Activated CD8-positive, alpha-beta T cell treated with anti-CD3 and anti-CD28 coated beads for 36 hours (primary cell): ENCODE measurements around the gene INPP5D. TPM values are rescaled to one million over a fixed set of nuclear protein-coding genes. Genes with fewer than 3 reads are reported as not detected.

Experiments used
- ATAC-seq: fragments of 200-7000 bp; cut with Tn5 transposase; one replicate; pipeline ENCODE4 v1.10.0; 2021; ENCODE audit warnings: mild to moderate bottlenecking, moderate library complexity
- CTCF ChIA-PET: fragments of 350-600 bp; sonication (Branson Sonifier 250); formaldehyde crosslinking; loops from one replicate; lab custom pipeline; 2021; ENCODE audit warnings: antibody characterized with exemption; lab: Charles Lee
- POLR2A ChIA-PET: fragments of 350-600 bp; sonication (Branson Sonifier 250); formaldehyde crosslinking; loops from one replicate; lab custom pipeline; 2021; ENCODE audit warnings: antibody characterized with exemption; lab: Charles Lee
- DNase-seq: peaks from one replicate; pipeline ENCODE4 v3.0.0-alpha.2; 2020
- H3K27ac Mint-ChIP-seq: one replicate; pipeline ENCODE4 v1.8.0; 2021; ENCODE audit warnings: mild to moderate bottlenecking, mixed read lengths
- H3K27me3 Mint-ChIP-seq: one replicate; pipeline ENCODE4 v1.8.0; 2021; ENCODE audit warnings: mixed read lengths
- H3K36me3 Mint-ChIP-seq: one replicate; pipeline ENCODE4 v1.8.0; 2021; ENCODE audit warnings: low read depth, mixed read lengths
- H3K4me1 Mint-ChIP-seq: one replicate; pipeline ENCODE4 v1.8.0; 2021; ENCODE audit warnings: low read depth, mixed read lengths
- H3K4me3 Mint-ChIP-seq: one replicate; pipeline ENCODE4 v1.8.0; 2021; ENCODE audit warnings: mild to moderate bottlenecking, moderate library complexity, mixed read lengths
- H3K9me3 Mint-ChIP-seq: one replicate; pipeline ENCODE4 v1.8.0; 2021; ENCODE audit warnings: mixed read lengths
- CTCF ChIP-seq: fragments of 200-600 bp; IDR thresholded peaks from one replicate; pipeline ENCODE4 v1.8.0; 2022; ENCODE audit warnings: antibody characterized with exemption, mild to moderate bottlenecking
- intact Hi-C: fragments of 100-400 bp; cut with micrococcal nuclease; formaldehyde crosslinking; loops from one replicate; pipeline ENCODE4 v1.10.0; 2022
- total RNA-seq, 2 experiments: library from RNA; stranded (reverse); gene quantifications; one replicate each; pipeline ENCODE4 v1.2.3, GENCODE V29; 2021

INPP5D gene
- total RNA-seq, 2 experiments from 2014 or later, result 38.6 to 40.2 TPM

GRCh38 chr2:233059547-233059796 is 670 bp upstream of the INPP5D start:
- intact Hi-C loops, result loop anchor here (10.0 kb wide), 1 partner anchor 205 kb away; no protein-coding TSS in a partner anchor

GRCh38 chr2:233060501-233060979 is 398 bp downstream of the INPP5D start:
- POLR2A ChIA-PET, result interaction anchor here (0.6 to 6.7 kb wide), 21 partner anchors 9 to 364 kb away, joined by 3 to 119 read pairs (median 5); partner anchors contain the start of genes ATG16L1 and GIGYF2
- peaks cover 36% of the 10 kb centered on the region for H3K4me1 Mint-ChIP-seq

More at GRCh38 chr2:233059547-233059796, 670 bp upstream of the INPP5D start:
- DNase-seq (no peak), ATAC-seq (no peak)
- CTCF ChIA-PET, result interaction anchor here (0.6 to 3.8 kb wide), 8 partner anchors 10 to 462 kb away, joined by 3 to 24 read pairs (median 15); partner anchors contain the start of gene ATG16L1
- Mint-ChIP-seq H3K27me3 (no peaks in the 10 kb centered on the region), H3K27ac (peak overlapping the region; percentile 97), H3K9me3 (no peaks in the 10 kb centered on the region), H3K4me3 (peak overlapping the region; percentile 89), H3K36me3 (no peaks in the 10 kb centered on the region), H3K4me1 (peaks cover 30% of the 10 kb centered on the region)
- TF ChIP-seq CTCF, result no peak
- POLR2A ChIA-PET, result interaction anchor here (0.7 to 6.7 kb wide), 12 partner anchors 11 to 363 kb away, joined by 3 to 119 read pairs (median 5); partner anchors contain the start of genes ATG16L1 and GIGYF2

GRCh38 chr2:233060980-233061590 is 943 bp downstream of the INPP5D start:
- DNase-seq (peak; percentile 79), ATAC-seq (peak; percentile 34)
- no peak for TF ChIP-seq CTCF
- CTCF ChIA-PET, result interaction anchor here (0.7 to 6.4 kb wide), 19 partner anchors 8 to 290 kb away, joined by 3 to 38 read pairs (median 4); partner anchors contain the start of gene ATG16L1
- Mint-ChIP-seq H3K27ac (peak overlapping the region; percentile 97), H3K4me3 (peak overlapping the region; percentile 89), H3K9me3 (no peaks in the 10 kb centered on the region), H3K4me1 (peaks cover 39% of the 10 kb centered on the region), H3K36me3 (peaks cover 4% of the 10 kb centered on the region), H3K27me3 (no peaks in the 10 kb centered on the region)
- intact Hi-C loops, result loop anchor here (2.0 to 5.0 kb wide), 3 partner anchors 16 to 191 kb away; partner anchors contain the start of gene ATG16L1
- POLR2A ChIA-PET, result interaction anchor here (0.6 to 6.7 kb wide), 16 partner anchors 9 to 364 kb away, joined by 3 to 119 read pairs (median 6); partner anchors contain the start of genes ATG16L1 and GIGYF2

More at GRCh38 chr2:233060501-233060979, 398 bp downstream of the INPP5D start:
- Mint-ChIP-seq H3K36me3 (peaks cover 2% of the 10 kb centered on the region), H3K9me3 (no peaks in the 10 kb centered on the region), H3K27me3 (no peaks in the 10 kb centered on the region), H3K27ac (peak overlapping the region; percentile 97), H3K4me3 (peak overlapping the region; percentile 89)
- ATAC-seq (peak; percentile 17), DNase-seq (no peak)
- intact Hi-C loops, result loop anchor here (2.0 to 5.0 kb wide), 3 partner anchors 16 to 192 kb away; partner anchors contain the start of gene ATG16L1
- TF ChIP-seq CTCF, result no peak
- CTCF ChIA-PET, result interaction anchor here (0.7 to 3.8 kb wide), 21 partner anchors 9 to 455 kb away, joined by 3 to 24 read pairs (median 4); partner anchors contain the start of gene ATG16L1

GRCh38 chr2:233061591-233062450 is 1.7 kb downstream of the INPP5D start:
- H3K9me3 Mint-ChIP-seq, result no peaks in the 10 kb centered on the region
- ATAC-seq (peak; percentile 45), DNase-seq (peak; percentile 74)
- intact Hi-C loops, result loop anchor here (2.0 to 5.0 kb wide), 3 partner anchors 15 to 190 kb away; partner anchors contain the start of gene ATG16L1
- peaks cover 44% of the 10 kb centered on the region for H3K4me1 Mint-ChIP-seq
- peak; percentile 63 for TF ChIP-seq CTCF
- no peaks in the 10 kb centered on the region for H3K27me3 Mint-ChIP-seq
- H3K36me3 Mint-ChIP-seq, result peaks cover 10% of the 10 kb centered on the region
- ChIA-PET POLR2A (interaction anchor here (0.9 to 6.7 kb wide), 9 partner anchors 9 to 211 kb away, joined by 3 to 119 read pairs (median 7); partner anchors contain the start of gene ATG16L1), CTCF (interaction anchor here (0.8 to 6.4 kb wide), 10 partner anchors 8 to 190 kb away, joined by 3 to 38 read pairs (median 16); partner anchors contain the start of gene ATG16L1)
- H3K27ac Mint-ChIP-seq, result peak overlapping the region; percentile 97
- peak overlapping the region; percentile 89 for H3K4me3 Mint-ChIP-seq
